Gastrocnemius medialis (tissue), 4 donors: ENCODE data around the gene CEACAM1.

Experiments used
- POLR2A ChIP-seq, 2 donors: fragments of 450-650 bp; IDR thresholded peaks; one replicate each; pipeline ENCODE4 v1.6.1; 2017; ENCODE audit warnings: antibody characterized with exemption in 2 of 2, mild to moderate bottlenecking in 2 of 2, moderate library complexity in 2 of 2
- TF ChIP-seq, protein P1 (sequence below), 5 experiments: fragments of 450-650 bp in 3 of 5; fragments of 200-600 bp in 2 of 5; sonication (generic) in 2 of 5; IDR thresholded peaks in 4 of 5; conservative IDR thresholded peaks in 1 of 5; 1 replicate in 4 of 5; 2 replicates in 1 of 5; pipeline ENCODE4 v1.5.1; 2016 to 2019; ENCODE audit warnings: antibody characterized with exemption in 5 of 5, mild to moderate bottlenecking in 3 of 5, moderate library complexity in 3 of 5

DNA sequence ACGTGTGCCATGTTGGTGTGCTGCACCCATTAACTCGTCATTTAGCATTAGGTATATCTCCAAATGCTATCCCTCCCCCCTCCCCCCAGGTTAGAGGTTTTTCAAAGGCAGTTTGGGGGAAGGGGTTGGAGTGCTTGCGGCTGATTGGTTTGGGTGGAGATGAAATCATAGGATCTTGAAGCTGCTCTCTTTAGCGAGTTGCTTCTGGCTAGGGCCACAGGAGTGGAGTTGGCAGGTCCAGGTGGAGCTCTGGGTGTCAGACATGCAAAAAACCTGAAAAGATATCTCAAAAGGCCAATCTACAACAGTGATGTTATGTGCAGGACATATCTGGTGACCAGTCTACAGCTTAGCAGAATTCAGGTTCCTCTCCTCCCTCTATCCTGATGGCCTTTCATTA, 52.9 kb downstream of the CEACAM1 start:
- TF ChIP-seq, protein P1, sequence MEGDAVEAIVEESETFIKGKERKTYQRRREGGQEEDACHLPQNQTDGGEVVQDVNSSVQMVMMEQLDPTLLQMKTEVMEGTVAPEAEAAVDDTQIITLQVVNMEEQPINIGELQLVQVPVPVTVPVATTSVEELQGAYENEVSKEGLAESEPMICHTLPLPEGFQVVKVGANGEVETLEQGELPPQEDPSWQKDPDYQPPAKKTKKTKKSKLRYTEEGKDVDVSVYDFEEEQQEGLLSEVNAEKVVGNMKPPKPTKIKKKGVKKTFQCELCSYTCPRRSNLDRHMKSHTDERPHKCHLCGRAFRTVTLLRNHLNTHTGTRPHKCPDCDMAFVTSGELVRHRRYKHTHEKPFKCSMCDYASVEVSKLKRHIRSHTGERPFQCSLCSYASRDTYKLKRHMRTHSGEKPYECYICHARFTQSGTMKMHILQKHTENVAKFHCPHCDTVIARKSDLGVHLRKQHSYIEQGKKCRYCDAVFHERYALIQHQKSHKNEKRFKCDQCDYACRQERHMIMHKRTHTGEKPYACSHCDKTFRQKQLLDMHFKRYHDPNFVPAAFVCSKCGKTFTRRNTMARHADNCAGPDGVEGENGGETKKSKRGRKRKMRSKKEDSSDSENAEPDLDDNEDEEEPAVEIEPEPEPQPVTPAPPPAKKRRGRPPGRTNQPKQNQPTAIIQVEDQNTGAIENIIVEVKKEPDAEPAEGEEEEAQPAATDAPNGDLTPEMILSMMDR (IDR thresholded peaks at IDR 0.05 in 4 of 5, conservative IDR thresholded peaks at IDR 0.05 in 1 of 5), result no peak
- TF ChIP-seq POLR2A (IDR thresholded peaks at IDR 0.05), result no peak
